Measurements from ENCODE around the gene DOCK6. TPM values are rescaled to one million over a fixed set of nuclear protein-coding genes. Genes with fewer than 3 reads are reported as not detected.

DOCK6 gene
- total RNA-seq, 1 experiment from 2014 or later: 29.4 TPM

DNA sequence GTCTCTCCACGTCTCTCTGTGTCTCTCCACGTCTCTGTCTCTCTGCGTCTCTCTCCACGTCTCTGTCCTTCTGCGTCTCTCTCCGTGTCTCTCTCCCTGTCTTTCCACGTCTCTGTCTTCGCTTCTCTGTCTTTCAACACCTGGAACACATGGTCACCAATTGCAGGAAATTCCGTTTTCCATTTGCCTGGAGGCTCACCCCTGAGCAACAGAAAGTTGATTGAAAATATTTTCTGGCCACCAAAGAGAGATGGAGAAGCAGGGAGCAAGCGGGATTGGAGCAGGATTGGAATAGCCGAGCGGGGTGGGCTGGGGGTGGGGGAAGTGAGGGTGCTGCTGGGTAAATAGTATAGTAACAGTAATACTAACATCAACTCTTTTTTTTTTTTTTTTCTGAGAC, 66.6 kb downstream of the DOCK6 start:
- ChIA-PET CTCF (no interaction called here), POLR2A (ENCODE audit: unreplicated experiment) (interaction anchor here (0.6 kb wide), 1 partner anchor 240 kb away, joined by 5 read pairs; the partner anchor contains the start of gene PRKCSH)
- Histone ChIP-seq H4K20me1 (ENCODE audit: low read length) (no peaks in the 10 kb centered on the region), H3K9me2 (replicated peaks; ENCODE audit: low read length) (no peaks in the 10 kb centered on the region), H3K27me3 (ENCODE audit: low read length) (no peaks in the 10 kb centered on the region), H3K9me3 (ENCODE audit: low read length) (no peaks in the 10 kb centered on the region), H3K9ac (ENCODE audit: low read length) (no peak overlapping the region), H3K4me1 (ENCODE audit: insufficient read depth, low read length) (peaks cover 18% of the 10 kb centered on the region), H3K4me2 (ENCODE audit: low read length) (peak overlapping the region; percentile 44), H3K79me2 (ENCODE audit: low read length) (peaks cover 19% of the 10 kb centered on the region), H3F3A (ENCODE audit: low read length, unreplicated experiment) (no peaks in the 10 kb centered on the region), H3K4me3 (ENCODE audit: low read length) (no peak overlapping the region; the same call in 1 of the 2 replicates), H2AFZ (ENCODE audit: low read length) (no peak overlapping the region), H3K36me3 (ENCODE audit: low read depth, low read length) (peaks cover 18% of the 10 kb centered on the region), H3K27ac (ENCODE audit: low read length) (no peak overlapping the region)
- no peak for ATAC-seq
- intact Hi-C loops (cut with micrococcal nuclease): loop anchor here (2.0 kb wide), 1 partner anchor 27 kb away; no protein-coding TSS in a partner anchor
- TF ChIP-seq EZH2phosphoT487 (IDR thresholded peaks at IDR 0.05; ENCODE audit: borderline replicate concordance, low read length): no peak
- BruUV-seq (replicated peaks): no TSS peak
- DNase-seq: no peak

DNA sequence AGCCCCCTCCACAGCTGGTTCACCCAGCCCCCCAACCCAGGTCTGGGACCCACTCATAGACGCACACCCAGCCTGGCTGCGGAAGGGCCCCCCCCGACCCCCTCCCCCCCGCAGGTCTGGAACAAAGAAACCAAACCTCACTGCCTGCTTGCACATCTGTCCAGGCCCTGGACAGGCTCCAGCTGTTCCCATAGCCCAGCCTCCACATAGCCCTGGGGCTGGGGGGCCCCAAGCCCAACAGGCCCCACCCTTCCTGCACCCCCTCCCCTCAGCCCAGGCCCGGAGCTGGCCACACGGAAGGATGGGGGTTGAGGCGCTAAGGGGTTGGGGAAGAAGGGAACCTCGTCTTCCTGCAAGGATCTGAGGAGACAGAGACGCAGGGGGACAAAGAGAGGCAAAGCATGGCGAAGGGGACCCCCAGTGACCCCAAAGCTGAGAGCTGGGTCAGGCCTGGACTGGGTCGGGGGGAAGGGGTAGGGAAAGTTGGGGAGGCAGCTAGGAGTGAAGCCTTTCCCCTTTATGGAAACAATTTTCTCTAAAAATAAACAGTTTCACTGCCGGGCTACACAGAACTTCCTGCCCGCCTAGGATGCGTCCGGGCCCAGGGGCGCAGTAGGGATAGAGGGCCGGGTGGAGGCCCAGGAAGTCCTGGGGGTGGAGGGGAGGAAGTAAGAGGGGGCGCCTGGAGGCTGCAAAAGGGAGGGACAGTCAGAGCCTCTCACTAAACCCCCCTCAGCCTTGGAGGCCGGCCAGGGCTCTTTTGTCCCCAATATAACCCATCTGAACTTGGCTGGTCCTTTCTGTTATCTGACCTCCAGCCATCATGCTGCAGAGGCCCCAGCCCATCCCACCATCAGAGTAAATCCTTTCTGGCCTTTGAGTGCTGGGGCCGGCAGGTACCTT, 67.4 kb downstream of the DOCK6 start:
- no peak overlapping the region; the same call in 1 of the 2 replicates for H3K4me3 ChIP-seq (ENCODE audit: low read length)
- H4K20me1 ChIP-seq (ENCODE audit: low read length): no peaks in the 10 kb centered on the region
- no peaks in the 10 kb centered on the region for H3K9me2 ChIP-seq (replicated peaks; ENCODE audit: low read length)
- intact Hi-C loops (cut with micrococcal nuclease): no loop called here
- ChIA-PET POLR2A (ENCODE audit: unreplicated experiment) (no interaction called here), CTCF (no interaction called here)
- H3K9ac ChIP-seq (ENCODE audit: low read length): no peak overlapping the region
- H3K79me2 ChIP-seq (ENCODE audit: low read length): peaks cover 19% of the 10 kb centered on the region
- H3K27ac ChIP-seq (ENCODE audit: low read length): no peak overlapping the region
- ATAC-seq (peak; percentile 6; the same call in 1 of the 2 replicates), DNase-seq (no peak)
- no peaks in the 10 kb centered on the region for H3K27me3 ChIP-seq (ENCODE audit: low read length)
- H3K36me3 ChIP-seq (ENCODE audit: low read depth, low read length): peaks cover 20% of the 10 kb centered on the region
- BruUV-seq (replicated peaks): no TSS peak
- no peaks in the 10 kb centered on the region for H3K9me3 ChIP-seq (ENCODE audit: low read length)
- no peaks in the 10 kb centered on the region for H3F3A ChIP-seq (ENCODE audit: low read length, unreplicated experiment)
- H3K4me2 ChIP-seq (ENCODE audit: low read length): peak overlapping the region; percentile 44
- peaks cover 18% of the 10 kb centered on the region for H3K4me1 ChIP-seq (ENCODE audit: insufficient read depth, low read length)
- H2AFZ ChIP-seq (ENCODE audit: low read length): no peak overlapping the region
- TF ChIP-seq EZH2phosphoT487 (IDR thresholded peaks at IDR 0.05; ENCODE audit: borderline replicate concordance, low read length) (no peak), EZH2 (IDR thresholded peaks at IDR 0.05; ENCODE audit: low read length, unreplicated experiment) (no peak)
- TF ChIP-seq, protein P1, sequence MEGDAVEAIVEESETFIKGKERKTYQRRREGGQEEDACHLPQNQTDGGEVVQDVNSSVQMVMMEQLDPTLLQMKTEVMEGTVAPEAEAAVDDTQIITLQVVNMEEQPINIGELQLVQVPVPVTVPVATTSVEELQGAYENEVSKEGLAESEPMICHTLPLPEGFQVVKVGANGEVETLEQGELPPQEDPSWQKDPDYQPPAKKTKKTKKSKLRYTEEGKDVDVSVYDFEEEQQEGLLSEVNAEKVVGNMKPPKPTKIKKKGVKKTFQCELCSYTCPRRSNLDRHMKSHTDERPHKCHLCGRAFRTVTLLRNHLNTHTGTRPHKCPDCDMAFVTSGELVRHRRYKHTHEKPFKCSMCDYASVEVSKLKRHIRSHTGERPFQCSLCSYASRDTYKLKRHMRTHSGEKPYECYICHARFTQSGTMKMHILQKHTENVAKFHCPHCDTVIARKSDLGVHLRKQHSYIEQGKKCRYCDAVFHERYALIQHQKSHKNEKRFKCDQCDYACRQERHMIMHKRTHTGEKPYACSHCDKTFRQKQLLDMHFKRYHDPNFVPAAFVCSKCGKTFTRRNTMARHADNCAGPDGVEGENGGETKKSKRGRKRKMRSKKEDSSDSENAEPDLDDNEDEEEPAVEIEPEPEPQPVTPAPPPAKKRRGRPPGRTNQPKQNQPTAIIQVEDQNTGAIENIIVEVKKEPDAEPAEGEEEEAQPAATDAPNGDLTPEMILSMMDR (conservative IDR thresholded peaks at IDR 0.05; ENCODE audit: low read depth, low read length): no peak

DNA sequence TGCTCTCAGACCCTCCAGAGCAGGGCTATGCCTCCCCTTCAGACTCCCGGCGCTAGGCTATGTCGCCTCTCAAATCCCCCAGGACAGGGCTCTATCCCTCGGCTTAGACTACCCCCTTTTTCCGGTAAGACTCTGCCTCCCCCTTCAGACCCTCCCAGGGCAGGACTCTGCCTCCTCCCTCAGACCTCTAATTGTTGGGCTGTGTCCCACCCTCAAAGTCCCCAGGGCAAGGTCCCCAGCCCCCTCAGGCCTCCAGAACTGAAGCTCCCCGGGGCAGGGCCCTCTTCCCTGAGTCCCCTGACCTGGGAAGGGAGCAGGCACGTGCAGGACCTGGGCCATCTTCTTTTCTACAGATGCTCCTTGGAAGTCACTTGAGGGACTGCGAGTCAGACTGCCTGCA, 68.2 kb downstream of the DOCK6 start:
- Histone ChIP-seq H3F3A (ENCODE audit: low read length, unreplicated experiment) (no peaks in the 10 kb centered on the region), H4K20me1 (ENCODE audit: low read length) (no peaks in the 10 kb centered on the region), H3K4me1 (ENCODE audit: insufficient read depth, low read length) (peaks cover 18% of the 10 kb centered on the region), H3K79me2 (ENCODE audit: low read length) (peaks cover 19% of the 10 kb centered on the region), H3K27me3 (ENCODE audit: low read length) (no peaks in the 10 kb centered on the region), H3K9me3 (ENCODE audit: low read length) (no peaks in the 10 kb centered on the region), H3K4me2 (ENCODE audit: low read length) (no peak overlapping the region), H3K9me2 (replicated peaks; ENCODE audit: low read length) (no peaks in the 10 kb centered on the region), H2AFZ (ENCODE audit: low read length) (no peak overlapping the region), H3K9ac (ENCODE audit: low read length) (no peak overlapping the region), H3K4me3 (ENCODE audit: low read length) (no peak overlapping the region), H3K36me3 (ENCODE audit: low read depth, low read length) (peaks cover 20% of the 10 kb centered on the region), H3K27ac (ENCODE audit: low read length) (no peak overlapping the region)
- DNase-seq: no peak
- intact Hi-C loops (cut with micrococcal nuclease): no loop called here
- CTCF ChIA-PET: no interaction called here
- ATAC-seq: no peak
- TF ChIP-seq EZH2phosphoT487 (IDR thresholded peaks at IDR 0.05; ENCODE audit: borderline replicate concordance, low read length) (no peak), EZH2 (IDR thresholded peaks at IDR 0.05; ENCODE audit: low read length, unreplicated experiment) (no peak)
- TF ChIP-seq, protein P1 (conservative IDR thresholded peaks at IDR 0.05; ENCODE audit: low read depth, low read length): no peak
- BruUV-seq (replicated peaks): no TSS peak
- POLR2A ChIA-PET (ENCODE audit: unreplicated experiment): no interaction called here

All from PC-3 (cell line).